NB4 (cell line): ENCODE results near the gene B3GLCT.

Experiments
- POLR2A ChIP-seq: IDR thresholded peaks from 2 replicates; pipeline ENCODE4 v1.6.1; 2011; ENCODE audit warnings: mild to moderate bottlenecking; ENCODE audit not compliant: insufficient read length; ENCODE audit errors: extremely low read depth
- TF ChIP-seq, protein P1 (sequence below): IDR thresholded peaks from one replicate; pipeline ENCODE4 v1.5.1; 2012; ENCODE audit warnings: low read depth, low read length

DNA sequence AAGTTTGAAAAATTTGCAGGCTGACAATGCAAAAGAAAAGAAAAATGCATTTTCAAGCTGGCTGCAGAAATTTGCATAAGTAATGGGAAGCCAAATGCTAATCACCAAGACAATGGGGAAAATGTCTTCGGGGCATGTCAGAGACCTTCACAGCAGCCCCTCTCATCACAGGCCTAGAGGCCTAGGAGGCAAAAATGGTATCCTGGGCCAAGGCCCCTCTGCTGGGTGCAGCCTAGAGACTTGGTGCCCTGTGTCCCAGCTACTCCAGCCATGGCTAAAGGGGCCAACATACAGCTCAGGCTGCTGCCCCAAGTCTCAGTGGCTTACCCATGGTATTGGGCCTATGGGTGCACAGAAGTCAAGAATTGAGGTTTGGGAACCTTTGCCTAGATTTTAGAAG, 155.2 kb downstream of the B3GLCT start:
- TF ChIP-seq POLR2A, result no peak
- TF ChIP-seq, protein P1, sequence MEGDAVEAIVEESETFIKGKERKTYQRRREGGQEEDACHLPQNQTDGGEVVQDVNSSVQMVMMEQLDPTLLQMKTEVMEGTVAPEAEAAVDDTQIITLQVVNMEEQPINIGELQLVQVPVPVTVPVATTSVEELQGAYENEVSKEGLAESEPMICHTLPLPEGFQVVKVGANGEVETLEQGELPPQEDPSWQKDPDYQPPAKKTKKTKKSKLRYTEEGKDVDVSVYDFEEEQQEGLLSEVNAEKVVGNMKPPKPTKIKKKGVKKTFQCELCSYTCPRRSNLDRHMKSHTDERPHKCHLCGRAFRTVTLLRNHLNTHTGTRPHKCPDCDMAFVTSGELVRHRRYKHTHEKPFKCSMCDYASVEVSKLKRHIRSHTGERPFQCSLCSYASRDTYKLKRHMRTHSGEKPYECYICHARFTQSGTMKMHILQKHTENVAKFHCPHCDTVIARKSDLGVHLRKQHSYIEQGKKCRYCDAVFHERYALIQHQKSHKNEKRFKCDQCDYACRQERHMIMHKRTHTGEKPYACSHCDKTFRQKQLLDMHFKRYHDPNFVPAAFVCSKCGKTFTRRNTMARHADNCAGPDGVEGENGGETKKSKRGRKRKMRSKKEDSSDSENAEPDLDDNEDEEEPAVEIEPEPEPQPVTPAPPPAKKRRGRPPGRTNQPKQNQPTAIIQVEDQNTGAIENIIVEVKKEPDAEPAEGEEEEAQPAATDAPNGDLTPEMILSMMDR, result no peak
